Left ventricle myocardium inferior (tissue), 1 donor: ENCODE measurements around the gene ADAM12. TPM values are rescaled to one million over a fixed set of nuclear protein-coding genes. Genes with fewer than 3 reads are reported as not detected.

Source experiments
- DNase-seq: peaks from one replicate; pipeline ENCODE4 v3.0.0-alpha.2; 2020
- H3K27ac ChIP-seq: fragments of 200-600 bp; replicated peaks from 2 replicates; pipeline ENCODE4 v1.8.0; 2021
- H3K27me3 ChIP-seq: fragments of 200-600 bp; 2 replicates; pipeline ENCODE4 v1.8.0; 2021; ENCODE audit warnings: low read depth
- H3K36me3 ChIP-seq: fragments of 200-600 bp; 2 replicates; pipeline ENCODE4 v1.8.0; 2021
- H3K4me1 ChIP-seq: fragments of 200-600 bp; 2 replicates; pipeline ENCODE4 v1.8.0; 2021
- H3K4me3 ChIP-seq: fragments of 200-600 bp; 2 replicates; pipeline ENCODE4 v1.8.0; 2021; ENCODE audit warnings: mild to moderate bottlenecking, moderate library complexity
- H3K9me3 ChIP-seq: fragments of 200-600 bp; replicated peaks from 2 replicates; pipeline ENCODE4 v1.8.0; 2021
- CTCF ChIP-seq: fragments of 200-600 bp; IDR thresholded peaks from 2 replicates; pipeline ENCODE4 v1.8.0; 2021; ENCODE audit warnings: antibody characterized with exemption, mild to moderate bottlenecking, borderline replicate concordance
- intact Hi-C: fragments of 100-400 bp; cut with micrococcal nuclease; formaldehyde crosslinking; loops from one replicate; pipeline ENCODE4 v1.11.0; 2022
- total RNA-seq: library from RNA; stranded (reverse); fragmentation: NEBNext Ultra II Directional; extraction: Animal tissue kit (Norgen Biotek cat#: 25700); gene quantifications from one replicate; pipeline ENCODE4 v1.2.1, GENCODE V29; 2021
- donor health status: DM: no; HTN: yes; CAD: no; lungs with severe emphysema.

The ADAM12 gene
- total RNA-seq, 1 donor from 2014 or later: 0.27 TPM

- H3K9me3 ChIP-seq: peaks cover 7% of the 10 kb centered on the region
- peaks cover 54% of the 10 kb centered on the region for H3K27me3 ChIP-seq
- H3K4me1 ChIP-seq: no peaks in the 10 kb centered on the region
- H3K27ac ChIP-seq: no peak overlapping the region
- TF ChIP-seq CTCF: no peak
- H3K36me3 ChIP-seq: no peaks in the 10 kb centered on the region
- intact Hi-C loops: no loop called here
- no peak overlapping the region for H3K4me3 ChIP-seq
- no peak for DNase-seq
These were observed 8.9 kb upstream of the ADAM12 start for GRCh38 chr10:126397156-126397555.

DNA sequence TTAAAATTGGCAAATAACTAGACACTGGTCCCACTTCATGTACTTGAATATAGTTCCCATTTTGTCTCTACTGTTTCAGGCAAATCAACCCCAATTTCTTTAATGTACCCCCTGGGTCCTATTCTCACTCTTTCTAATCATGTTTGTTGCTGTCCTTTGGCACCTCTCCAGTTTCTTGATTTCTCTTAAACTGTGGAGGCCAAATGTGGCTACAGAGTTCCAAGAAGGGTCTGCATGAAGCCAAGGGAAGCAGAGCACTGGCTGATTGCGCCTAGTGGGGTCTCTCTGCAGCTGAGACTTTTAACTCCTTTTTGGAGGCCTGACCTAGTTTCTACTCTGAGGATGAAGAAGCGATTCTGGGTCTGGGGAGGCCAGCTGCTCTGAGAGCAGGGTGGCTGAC is 6.7 kb upstream of the ADAM12 start:
- Histone ChIP-seq H3K27ac (no peak overlapping the region), H3K36me3 (no peaks in the 10 kb centered on the region), H3K4me3 (no peak overlapping the region), H3K4me1 (no peaks in the 10 kb centered on the region), H3K27me3 (peaks cover 57% of the 10 kb centered on the region), H3K9me3 (peaks cover 7% of the 10 kb centered on the region)
- intact Hi-C loops: no loop called here
- no peak for TF ChIP-seq CTCF
- no peak for DNase-seq

GRCh38 chr10:126393076-126393475 is 4.8 kb upstream of the ADAM12 start:
- Histone ChIP-seq H3K27me3 (peaks cover 63% of the 10 kb centered on the region), H3K9me3 (peaks cover 7% of the 10 kb centered on the region), H3K4me3 (no peak overlapping the region), H3K36me3 (no peaks in the 10 kb centered on the region), H3K4me1 (peaks cover 6% of the 10 kb centered on the region), H3K27ac (no peak overlapping the region)
- no peak for TF ChIP-seq CTCF
- intact Hi-C loops: no loop called here
- no peak for DNase-seq

DNA sequence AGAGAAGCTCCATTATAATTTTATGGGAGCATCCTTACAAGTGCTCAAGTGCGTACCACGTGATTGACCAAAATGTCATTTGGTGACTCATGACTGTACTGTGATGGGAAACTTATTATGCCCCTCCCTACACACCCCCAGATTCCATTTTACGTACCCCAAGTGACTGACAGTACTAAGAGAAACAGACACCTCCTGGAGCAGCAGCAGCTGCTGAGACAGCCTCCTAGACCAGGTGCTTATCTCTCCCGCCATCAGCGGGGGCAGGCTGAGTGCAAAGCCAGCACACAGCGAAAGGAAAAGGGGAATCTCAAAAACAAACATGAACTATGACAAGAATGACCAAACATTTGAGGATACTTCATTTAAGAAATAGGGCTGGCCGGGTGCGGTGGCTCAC is 4.2 kb upstream of the ADAM12 start:
- DNase-seq: no peak
- no peak for TF ChIP-seq CTCF
- H3K27me3 ChIP-seq: peaks cover 64% of the 10 kb centered on the region
- no peaks in the 10 kb centered on the region for H3K36me3 ChIP-seq
- H3K4me3 ChIP-seq: no peak overlapping the region
- H3K9me3 ChIP-seq: peaks cover 7% of the 10 kb centered on the region
- no peak overlapping the region for H3K27ac ChIP-seq
- H3K4me1 ChIP-seq: peaks cover 12% of the 10 kb centered on the region
- intact Hi-C loops: no loop called here

DNA sequence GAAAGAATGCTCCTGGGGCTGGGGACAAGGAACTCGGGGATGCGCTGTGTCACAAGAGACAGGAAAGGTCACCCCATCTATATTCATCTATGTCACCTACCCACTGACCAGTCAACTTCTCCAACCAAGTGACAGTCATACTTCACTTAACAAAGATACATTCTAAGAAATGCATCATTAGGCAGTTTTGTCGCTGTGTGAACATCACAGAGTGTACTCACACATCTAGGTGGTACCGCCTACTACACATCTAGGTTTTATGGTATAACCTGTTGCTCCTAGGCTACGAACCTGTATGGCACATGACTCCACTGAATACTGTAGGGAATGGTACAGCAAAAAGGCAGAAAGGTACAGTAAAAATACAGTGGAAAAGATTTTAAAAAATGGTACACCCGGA is 3.8 kb upstream of the ADAM12 start:
- no peak overlapping the region for H3K27ac ChIP-seq
- intact Hi-C loops: no loop called here

More for the DNA sequence above, 3.8 kb upstream of the ADAM12 start:
- Histone ChIP-seq H3K9me3 (peaks cover 7% of the 10 kb centered on the region), H3K36me3 (no peaks in the 10 kb centered on the region), H3K4me3 (no peak overlapping the region), H3K27me3 (peaks cover 64% of the 10 kb centered on the region), H3K4me1 (peaks cover 16% of the 10 kb centered on the region)
- no peak for TF ChIP-seq CTCF
- DNase-seq: no peak
